Suprapubic skin (tissue), 3 donors: Measurements from ENCODE around the gene ATXN1.

Source experiments
- POLR2AphosphoS5 ChIP-seq, 3 donors: sonication (generic); formaldehyde crosslinking; IDR thresholded peaks; one replicate each; pipeline ENCODE4 v1.6.1; 2017; ENCODE audit warnings: antibody characterized with exemption in 3 of 3
- TF ChIP-seq, protein P1 (sequence below), 2 donors: fragments of 200-600 bp in 1 of 2; fragments of 450-650 bp in 1 of 2; sonication (generic) in 1 of 2; IDR thresholded peaks; one replicate each; pipeline ENCODE4 v1.5.1; 2016 to 2019; ENCODE audit warnings: antibody characterized with exemption in 2 of 2, mild to moderate bottlenecking in 1 of 2, moderate library complexity in 1 of 2

DNA sequence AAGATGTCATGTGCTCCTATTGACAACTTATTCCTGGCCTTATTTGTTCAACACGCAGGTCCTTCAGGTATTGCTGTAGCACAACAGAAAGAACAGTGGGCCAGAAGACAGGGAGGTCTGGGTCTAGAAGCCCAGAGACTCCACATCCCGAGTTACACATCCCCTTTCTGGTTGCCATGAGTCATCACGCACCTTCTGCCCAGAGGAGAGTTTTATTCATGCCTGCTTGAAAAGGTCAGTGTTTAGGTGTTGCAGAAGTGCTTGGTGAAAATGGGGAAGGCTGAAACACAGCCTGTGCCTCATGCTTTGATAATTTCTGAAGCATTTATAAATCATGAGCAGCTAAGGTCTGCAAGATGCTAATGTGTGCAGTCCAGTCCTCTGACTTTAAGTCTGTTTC lies 266.5 kb downstream of the ATXN1 start:
- TF ChIP-seq, protein P1, sequence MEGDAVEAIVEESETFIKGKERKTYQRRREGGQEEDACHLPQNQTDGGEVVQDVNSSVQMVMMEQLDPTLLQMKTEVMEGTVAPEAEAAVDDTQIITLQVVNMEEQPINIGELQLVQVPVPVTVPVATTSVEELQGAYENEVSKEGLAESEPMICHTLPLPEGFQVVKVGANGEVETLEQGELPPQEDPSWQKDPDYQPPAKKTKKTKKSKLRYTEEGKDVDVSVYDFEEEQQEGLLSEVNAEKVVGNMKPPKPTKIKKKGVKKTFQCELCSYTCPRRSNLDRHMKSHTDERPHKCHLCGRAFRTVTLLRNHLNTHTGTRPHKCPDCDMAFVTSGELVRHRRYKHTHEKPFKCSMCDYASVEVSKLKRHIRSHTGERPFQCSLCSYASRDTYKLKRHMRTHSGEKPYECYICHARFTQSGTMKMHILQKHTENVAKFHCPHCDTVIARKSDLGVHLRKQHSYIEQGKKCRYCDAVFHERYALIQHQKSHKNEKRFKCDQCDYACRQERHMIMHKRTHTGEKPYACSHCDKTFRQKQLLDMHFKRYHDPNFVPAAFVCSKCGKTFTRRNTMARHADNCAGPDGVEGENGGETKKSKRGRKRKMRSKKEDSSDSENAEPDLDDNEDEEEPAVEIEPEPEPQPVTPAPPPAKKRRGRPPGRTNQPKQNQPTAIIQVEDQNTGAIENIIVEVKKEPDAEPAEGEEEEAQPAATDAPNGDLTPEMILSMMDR (IDR thresholded peaks at IDR 0.05): no peak
- no peak for TF ChIP-seq POLR2AphosphoS5 (IDR thresholded peaks at IDR 0.05)
